Daoy (cell line): Measurements from ENCODE around the gene ACOT2. TPM values are rescaled to one million over a fixed set of nuclear protein-coding genes. Genes with fewer than 3 reads are reported as not detected.
"Not testable (repeated sequence)": the region's sequence is repeated elsewhere in the genome, so short reads cannot be mapped to it uniquely, and the experiment has no call there.

Experiments used
- DNase-seq: peaks from one replicate; pipeline ENCODE4 v3.0.0-alpha.2; 2015; ENCODE audit warnings: low read depth
- total RNA-seq: library from RNA; depleted of rRNA; stranded (reverse); fragments of >200 nt; shearing (Covaris generic); gene quantifications from 2 replicates; pipeline ENCODE4 v1.2.3, GENCODE V29; 2014; rRNA removed

The ACOT2 gene, protein sequence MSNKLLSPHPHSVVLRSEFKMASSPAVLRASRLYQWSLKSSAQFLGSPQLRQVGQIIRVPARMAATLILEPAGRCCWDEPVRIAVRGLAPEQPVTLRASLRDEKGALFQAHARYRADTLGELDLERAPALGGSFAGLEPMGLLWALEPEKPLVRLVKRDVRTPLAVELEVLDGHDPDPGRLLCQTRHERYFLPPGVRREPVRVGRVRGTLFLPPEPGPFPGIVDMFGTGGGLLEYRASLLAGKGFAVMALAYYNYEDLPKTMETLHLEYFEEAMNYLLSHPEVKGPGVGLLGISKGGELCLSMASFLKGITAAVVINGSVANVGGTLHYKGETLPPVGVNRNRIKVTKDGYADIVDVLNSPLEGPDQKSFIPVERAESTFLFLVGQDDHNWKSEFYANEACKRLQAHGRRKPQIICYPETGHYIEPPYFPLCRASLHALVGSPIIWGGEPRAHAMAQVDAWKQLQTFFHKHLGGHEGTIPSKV
- total RNA-seq, result 32.2 and 46.4 TPM in 2 replicates

DNA sequence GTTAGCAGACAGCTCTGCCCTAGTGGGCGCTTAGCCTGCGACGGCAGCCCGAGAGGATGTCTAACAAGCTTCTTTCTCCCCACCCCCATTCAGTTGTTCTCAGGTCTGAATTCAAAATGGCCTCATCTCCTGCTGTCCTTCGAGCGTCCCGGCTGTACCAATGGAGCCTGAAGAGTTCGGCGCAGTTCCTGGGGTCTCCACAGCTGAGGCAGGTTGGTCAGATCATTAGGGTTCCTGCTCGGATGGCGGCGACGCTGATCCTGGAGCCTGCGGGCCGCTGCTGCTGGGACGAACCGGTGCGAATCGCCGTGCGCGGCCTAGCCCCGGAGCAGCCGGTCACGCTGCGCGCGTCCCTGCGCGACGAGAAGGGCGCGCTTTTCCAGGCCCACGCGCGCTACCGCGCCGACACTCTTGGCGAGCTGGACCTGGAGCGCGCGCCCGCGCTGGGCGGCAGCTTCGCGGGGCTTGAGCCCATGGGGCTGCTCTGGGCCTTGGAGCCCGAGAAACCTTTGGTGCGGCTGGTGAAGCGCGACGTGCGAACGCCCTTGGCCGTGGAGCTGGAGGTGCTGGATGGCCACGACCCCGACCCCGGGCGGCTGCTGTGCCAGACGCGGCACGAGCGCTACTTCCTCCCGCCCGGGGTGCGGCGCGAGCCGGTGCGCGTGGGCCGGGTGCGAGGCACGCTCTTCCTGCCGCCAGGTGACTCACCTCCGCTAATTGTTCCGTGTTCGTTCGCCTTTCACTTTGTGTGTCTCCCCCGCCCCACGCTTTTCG lies at the start of gene ACOT2:
TSS of gene ACOT2 (plus strand) at position 29 of the 774 bp plus-strand sequence. CDS start at position 57, 28 bp downstream.
- DNase-seq, result peak; percentile 91

DNA sequence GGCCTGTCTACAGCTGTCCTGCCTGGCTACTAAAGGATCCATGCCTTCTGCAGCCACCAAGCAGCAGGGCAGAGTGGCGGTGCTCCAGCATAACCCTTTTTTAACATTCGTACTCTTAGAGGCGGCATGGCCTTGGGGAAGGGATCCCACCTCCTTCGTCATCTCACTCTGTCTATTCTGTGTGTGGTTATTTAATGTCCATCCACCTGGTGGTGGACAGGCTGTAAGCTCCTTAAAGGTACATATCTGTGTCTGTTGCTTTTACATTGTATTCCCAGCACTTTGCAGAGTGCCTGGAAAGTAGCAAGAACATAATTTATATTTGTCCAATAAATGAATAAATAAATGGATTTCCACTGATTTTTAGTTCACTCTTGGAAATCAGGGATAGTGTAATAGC lies 47.8 kb upstream of the ACOT2 start:
- no peak for DNase-seq

DNA sequence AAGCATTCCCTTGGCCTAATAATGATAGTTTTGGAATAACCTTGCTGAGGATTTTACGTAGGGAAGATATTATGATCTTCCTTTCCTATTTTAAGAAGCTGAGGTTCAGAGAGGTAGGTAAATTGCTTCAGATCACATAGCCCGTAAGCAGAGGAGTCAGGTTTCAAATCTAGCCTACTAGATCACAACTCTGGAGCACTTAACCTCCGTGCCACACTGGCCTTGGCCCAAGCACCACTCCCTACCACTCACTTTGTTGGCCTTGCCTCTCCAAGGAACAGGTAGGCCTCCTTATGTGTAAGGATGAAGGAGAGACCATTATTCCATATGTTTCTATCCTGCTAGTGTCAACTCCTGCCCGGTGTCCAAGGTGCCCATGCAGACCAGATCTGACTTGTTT lies 44.5 kb upstream of the ACOT2 start:
- DNase-seq, result no peak

DNA sequence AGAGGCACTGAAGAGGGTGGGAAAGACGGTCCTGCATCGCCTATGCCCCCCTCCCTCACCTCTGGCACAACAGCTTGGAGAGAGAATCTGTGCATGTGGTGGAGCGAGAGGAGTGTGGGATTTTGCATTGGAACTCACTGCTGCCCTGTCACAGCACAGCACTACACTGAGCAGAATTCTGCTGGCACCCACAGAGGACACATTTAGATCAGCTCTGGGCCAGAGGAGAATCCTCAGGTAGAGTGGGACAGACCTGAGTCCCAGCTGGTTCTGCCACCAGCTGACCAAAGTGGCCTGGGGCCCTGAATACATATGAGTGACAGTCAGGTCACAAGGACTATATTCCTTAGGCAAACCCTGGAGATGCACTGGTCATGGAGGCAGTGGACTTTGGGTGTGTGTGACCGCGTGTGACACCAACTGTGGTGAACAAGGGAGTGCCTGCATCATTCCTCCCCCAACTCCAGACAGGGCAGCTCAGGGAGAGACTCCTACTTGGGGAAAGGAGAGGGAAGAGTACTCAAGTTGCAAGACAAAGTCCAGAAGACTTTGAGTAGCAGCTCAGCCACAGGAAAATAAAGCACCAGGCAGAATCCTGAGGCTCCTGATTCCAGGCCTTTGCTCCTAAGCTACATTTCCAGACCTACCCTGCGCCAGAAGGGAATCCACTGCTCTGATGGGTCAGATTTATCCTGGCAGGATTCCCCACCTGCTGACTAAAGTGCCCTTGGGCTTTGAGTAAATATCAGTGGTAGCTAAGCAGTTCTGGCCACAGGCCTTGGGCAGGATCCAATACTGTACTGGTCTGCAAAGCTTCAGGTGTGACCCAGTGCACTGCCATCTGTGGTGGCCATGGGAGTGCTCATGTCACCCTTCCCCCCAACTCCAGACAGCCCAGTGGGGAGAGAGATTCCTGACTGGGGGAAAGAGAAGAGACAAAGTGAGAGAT lies 42.7 kb upstream of the ACOT2 start:
- DNase-seq, result peak; percentile 51

DNA sequence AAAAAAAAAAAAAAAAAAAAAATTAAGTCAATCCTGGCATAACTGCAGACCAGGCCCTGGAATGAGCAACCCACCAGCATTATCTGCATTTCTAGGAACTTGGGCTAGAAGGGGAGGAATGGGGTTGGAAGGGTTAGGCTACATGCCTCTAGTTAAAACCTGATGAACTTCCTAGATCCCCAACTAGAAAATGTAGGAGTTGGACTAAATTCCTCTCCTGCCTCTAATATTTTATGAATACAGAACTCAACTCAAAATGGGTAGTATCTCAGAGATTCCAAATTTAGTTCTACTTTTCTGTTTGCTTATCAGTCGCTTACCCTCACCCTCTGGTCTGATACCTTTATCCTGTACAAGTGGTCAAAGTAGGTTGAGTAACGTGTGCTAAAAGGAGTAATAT lies 39.7 kb upstream of the ACOT2 start:
- DNase-seq, result not testable (repeated sequence)

DNA sequence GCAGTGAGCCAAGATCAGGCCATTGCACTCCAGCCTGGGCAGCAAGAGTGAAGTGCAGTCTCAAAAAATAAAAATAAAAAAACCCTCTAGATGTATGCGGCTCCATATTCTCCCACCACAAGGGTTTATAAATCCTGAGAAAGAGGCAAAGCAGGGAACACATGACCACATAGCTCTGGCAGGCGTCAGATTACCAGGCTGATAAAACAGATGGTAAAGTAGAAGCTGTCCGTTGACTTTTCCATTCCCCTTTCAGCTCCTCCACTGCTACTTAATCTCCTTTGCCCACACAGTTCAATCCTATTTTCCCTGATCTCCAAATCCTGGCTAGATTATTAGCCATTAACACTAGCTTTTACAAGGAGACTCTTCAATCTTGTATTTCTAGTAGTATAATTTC lies 37.0 kb upstream of the ACOT2 start:
- DNase-seq, result not testable (repeated sequence)

DNA sequence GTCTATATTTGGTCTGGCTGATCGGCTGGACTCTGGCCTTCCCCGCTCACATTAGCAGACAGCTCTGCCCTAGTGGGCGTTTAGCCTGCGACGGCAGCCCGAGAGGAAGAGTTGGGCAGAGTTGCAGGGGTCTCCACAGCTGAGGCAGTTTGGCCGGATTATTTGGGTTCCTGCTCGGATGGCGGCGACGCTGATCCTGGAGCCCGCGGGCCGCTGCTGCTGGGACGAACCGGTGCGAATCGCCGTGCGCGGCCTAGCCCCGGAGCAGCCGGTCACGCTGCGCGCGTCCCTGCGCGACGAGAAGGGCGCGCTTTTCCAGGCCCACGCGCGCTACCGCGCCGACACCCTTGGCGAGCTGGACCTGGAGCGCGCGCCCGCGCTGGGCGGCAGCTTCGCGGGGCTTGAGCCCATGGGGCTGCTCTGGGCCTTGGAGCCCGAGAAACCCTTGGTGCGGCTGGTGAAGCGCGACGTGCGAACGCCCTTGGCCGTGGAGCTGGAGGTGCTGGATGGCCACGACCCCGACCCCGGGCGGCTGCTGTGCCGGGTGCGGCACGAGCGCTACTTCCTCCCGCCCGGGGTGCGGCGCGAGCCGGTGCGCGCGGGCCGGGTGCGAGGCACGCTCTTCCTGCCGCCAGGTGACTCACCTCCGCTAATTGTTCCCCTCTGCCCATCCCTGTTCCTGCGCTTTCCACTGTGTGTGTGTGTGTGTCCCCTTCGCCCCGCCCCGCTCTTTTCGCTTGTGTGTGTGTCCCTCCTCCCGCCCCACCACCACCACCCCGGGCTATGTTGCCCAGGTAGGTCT lies 31.6 kb upstream of the ACOT2 start:
- peak; percentile 50 for DNase-seq

DNA sequence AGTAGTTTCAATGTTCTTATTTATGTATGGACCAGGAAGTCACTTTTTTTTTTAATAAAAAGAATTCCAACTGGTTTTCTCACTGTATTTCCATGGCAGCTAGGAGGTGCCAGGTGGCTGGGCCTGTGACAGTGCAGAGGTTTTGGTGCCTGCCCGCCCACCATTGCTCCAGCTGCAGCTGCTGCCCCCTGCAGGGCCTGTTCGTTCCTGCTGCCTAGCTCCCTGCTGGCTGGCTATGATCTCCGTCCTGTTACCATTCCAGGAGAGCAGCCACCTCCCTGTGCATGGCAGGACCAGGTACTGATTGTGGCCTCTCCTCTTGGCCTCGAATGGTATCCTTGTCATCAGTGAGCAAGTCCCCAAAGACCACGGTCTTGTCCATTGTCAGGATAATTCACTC lies 30.0 kb upstream of the ACOT2 start:
- not testable (repeated sequence) for DNase-seq

DNA sequence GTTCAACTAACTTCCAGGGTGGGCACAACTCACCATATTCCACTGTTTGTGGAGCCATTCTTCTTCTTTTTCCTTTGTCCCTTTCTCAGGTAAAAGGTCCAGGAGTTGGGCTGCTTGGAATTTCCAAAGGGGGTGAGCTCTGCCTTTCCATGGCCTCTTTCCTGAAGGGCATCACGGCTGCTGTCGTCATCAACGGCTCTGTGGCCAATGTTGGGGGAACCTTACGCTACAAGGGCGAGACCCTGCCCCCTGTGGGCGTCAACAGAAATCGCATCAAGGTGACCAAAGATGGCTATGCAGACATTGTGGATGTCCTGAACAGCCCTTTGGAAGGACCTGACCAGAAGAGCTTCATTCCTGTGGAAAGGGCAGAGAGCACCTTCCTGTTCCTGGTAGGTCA lies 26.1 kb upstream of the ACOT2 start:
- DNase-seq, result not testable (repeated sequence)

DNA sequence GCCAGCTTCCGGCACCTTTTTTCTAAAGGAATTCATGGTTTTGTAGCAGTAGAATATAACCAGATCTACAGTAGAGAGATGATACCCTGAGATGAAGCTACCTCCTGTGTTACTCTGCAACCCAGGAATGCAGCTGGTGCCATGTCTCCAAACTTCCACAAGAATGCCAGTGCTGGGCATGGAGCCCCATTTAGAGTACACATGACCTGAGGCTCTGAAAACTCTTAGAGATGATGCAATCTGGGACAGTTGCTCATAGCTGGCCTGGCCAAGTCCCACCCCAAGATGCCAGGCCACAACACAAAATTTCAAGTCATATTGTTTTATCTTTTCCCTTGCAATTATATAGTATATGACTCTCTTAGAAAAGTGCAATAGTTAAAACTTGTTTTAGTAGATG lies 23.7 kb upstream of the ACOT2 start:
- DNase-seq, result not testable (repeated sequence)

DNA sequence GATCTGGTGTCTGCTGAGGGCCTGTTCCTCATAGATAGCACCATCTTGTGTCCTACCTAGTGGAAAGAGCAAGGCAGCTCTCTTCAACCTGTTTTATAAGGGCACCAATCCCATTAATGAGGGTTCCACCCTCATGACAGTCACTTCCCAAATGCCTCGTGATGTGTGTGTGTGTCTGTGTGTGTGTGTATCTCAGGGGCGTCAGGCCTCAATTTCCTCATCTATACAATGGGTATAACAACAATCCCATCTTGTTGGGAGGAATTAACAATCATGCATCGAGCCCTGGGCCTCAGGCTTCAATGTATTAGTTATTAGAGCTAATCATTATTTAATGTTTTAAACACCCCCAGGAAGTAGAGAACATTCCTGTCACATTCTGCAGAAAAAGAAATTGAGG lies 19.9 kb upstream of the ACOT2 start:
- not testable (repeated sequence) for DNase-seq

DNA sequence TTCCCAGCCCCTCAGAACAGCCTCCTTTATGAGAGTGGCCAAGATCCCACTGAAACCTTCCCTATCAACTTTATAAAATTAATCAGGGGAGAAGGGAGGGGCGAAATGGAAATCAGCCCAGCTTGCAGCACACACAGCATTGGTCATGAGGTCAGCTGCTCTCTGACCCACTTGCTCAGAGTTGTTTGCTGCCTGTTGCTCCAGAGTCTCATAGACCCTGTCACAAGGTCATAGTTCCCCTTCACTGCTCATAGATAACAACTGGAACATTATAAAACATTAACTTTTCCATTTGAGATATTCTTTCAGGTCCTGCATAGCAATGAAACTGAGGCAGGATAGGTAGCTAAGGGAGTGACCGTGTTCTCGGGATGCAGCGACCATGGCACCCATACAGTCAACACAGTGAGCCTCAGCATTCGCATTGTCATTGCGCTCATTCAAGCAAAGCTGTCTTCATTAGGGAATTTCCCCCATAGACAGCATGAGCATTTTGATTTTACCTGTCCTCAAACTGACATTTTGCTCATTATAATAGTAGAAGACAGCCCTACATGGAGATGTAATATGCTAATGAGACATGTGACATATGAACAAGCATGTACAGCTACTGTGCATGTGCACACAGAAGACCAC lies 19.0 kb upstream of the ACOT2 start:
- DNase-seq, result not testable (repeated sequence)

DNA sequence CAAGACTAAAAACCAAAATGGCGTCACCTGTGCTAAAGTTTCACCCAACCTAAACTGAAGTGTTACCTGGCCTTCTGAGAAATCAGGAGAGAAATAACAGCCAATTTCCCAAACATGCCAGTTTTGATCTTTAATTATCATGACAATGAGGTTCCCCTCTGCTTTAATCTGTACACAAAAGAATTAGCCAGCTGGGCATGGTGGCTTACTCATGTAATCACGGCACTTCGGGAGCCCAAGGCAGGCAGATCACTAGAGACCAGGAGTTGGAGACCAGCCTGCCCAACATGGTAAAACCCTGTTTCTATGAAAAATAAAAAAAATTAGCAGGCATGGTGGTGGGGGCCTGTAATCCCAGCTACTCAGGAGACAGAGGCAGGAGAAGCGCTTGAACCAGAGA lies 15.2 kb upstream of the ACOT2 start:
- DNase-seq, result no peak

DNA sequence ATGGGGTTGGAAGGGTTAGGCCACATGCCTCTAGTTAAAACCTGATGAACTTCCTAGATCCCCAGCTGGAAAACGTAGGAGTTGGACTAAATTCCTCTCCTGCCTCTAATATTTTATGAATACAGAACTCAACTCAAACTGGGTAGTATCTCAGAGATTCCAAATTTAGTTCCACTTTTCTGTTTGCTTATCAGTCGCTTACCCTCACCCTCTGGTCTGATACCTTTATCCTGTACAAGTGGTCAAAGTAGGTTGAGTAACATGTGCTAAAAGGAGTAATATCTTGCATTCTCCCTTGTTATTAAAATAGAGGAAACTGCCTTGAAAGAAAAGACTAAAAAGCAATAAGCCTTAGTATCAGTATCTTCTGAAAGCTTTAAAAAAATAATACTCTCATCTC lies 11.8 kb upstream of the ACOT2 start:
- DNase-seq, result not testable (repeated sequence)

DNA sequence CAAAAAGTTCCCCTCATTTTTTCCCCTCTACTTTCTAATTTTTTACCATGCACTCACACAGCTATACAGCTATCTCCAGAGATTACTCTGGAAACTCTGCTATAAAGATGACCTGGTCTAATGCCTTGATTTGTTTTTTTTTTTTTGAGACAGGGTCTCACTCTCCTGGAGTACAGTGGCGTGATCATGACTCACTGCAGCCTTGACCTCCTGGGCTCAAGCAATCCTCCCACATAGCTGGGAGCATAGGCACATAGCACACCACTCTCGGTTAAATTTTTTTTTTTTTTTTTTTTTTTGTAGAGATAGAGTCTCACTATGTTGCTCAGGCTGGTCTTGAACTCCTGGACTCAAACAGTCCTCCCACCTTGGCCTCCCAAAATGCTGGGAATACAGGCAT lies 10.8 kb upstream of the ACOT2 start:
- not testable (repeated sequence) for DNase-seq

DNA sequence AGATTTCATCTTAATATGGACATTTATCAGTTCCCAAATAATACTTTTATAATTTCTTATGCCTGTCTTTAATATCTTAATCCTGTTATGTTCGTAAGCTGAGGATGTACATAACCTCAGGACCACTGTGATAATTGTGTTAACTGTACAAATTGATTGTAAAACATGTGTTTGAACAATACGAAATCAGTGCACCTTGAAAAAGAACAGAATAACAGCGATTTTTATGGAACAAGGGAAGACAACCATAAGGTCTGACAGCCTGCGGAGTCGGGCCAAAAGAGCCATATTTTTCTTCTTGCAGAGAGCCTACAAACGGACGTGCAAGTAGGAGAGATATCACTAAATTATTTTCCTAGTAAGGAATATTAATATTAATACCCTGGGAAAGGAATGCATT lies 6.8 kb upstream of the ACOT2 start:
- not testable (repeated sequence) for DNase-seq

DNA sequence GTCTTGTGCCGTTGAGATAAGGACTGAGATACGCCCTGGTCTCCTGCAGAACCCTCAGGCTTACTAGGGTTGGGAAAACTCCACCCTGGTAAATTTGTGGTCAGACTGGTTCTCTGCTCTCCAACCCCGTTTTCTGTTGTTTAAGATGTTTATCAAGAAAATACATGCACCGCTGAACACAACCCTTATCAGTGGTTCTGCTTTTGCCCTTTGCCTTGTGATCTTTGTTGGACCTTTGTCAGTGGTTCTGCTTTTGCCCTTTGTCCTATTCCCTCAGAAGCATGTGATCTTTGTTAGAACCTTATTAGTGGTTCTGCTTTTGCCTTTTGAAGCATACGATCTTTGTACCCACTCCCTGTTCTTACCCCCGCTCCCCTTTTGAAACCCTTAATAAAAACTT lies 6.3 kb upstream of the ACOT2 start:
- DNase-seq, result not testable (repeated sequence)

DNA sequence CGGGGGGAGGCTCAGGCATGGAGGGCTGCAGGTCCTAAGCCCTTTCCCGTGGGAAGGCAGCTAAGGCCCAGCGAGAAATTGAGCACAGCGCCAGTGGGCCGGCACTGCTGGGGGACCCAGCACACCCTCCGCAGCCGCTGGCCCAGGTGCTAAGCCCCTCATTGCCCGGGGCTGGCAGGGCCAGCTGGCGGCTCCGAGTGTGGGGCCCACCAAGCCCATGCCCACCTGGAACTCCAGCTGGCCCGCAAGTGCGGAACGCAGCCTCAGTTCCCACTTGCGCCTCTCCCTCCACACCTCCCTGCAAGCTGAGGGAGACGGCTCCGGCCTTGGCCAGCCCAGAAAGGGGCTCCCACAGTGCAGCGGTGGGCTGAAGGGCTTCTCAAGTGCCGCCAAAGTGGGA lies 2.6 kb upstream of the ACOT2 start:
- not testable (repeated sequence) for DNase-seq

DNA sequence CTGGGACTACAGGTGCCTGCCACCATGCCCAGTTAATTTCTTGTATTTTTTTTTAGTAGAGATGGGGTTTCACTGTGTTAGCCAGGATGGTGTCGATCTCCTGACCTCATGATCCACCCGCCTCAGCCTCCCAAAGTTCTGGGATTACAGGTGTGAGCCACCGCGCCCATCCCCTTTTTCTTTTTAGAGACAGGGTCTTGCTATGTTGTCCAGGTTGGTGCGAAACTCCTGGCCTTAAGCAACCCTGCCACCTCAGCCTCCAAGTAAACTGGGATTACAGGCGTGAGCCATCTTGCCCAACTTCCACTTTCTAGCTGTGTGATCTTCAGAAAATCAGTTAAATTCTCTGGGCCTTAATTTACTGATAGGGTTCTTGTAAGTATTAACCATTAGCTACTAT lies 2.1 kb upstream of the ACOT2 start:
- DNase-seq, result not testable (repeated sequence)

DNA sequence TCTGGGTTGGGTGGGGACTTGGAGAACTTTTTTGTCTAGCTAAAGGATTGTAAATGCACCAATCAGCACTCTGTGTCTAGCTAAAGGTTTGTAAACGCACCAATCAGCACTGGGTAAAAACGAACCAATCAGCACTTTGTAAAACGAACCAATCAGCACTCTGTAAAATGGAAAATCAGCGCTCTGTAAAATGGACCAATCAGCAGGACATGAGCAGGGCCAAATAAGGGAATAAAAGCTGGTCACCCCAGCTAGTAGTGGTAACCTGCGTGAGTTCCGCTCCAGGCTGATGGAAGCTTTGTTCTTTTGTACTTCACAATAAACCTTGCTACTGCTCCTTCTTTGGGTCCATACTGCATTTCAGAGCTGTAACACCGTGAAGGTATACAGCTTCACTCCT lies 1.7 kb upstream of the ACOT2 start:
- no peak for DNase-seq
